ENCODE results near the gene LRRC17. TPM values are rescaled to one million over a fixed set of nuclear protein-coding genes. Genes with fewer than 3 reads are reported as not detected.

LRRC17 gene
- total and polyA plus RNA-seq, 9 of the 15 experiments (the other 6 are each of a cell fraction or from before 2014, with no cell fraction given) = 0.03 to 0.18 (median 0.12) TPM; not detected in 5

DNA sequence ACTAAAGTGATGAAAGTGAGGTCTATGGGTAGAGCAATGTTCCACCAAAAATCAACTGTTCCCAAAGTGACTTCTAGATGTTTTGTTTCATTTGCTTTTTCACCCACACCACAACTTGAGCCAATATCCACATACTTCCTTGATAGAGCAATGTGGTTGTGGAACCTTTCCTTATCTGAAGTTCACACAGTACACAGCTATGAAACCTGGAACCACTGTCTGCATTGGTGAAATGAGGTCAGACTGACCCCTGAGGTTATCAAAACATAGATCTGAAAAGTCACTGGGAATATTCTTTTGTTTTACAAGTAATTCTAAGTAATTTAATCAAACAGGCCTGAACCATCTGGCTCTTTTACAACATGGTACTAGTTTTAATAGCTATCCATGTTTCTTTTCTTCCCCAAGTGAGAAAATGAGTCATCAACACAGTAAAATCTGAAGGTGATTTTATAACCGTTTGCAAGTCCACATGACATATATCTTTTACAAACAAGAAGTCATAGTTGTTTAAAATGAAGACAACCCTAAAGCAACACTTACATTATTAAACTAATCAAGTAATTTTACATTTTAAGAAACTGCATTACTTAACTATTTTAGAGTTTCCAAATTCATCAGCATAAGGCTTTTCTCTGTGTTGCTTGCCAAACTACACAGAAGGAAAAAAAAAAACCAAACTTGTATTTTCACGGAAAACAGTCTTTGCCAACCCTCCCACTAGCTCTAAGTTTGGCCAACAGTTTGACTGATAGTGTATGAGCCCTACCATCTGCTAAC, 80.3 kb downstream of the LRRC17 start (continued):
- TF ChIP-seq, protein P1, sequence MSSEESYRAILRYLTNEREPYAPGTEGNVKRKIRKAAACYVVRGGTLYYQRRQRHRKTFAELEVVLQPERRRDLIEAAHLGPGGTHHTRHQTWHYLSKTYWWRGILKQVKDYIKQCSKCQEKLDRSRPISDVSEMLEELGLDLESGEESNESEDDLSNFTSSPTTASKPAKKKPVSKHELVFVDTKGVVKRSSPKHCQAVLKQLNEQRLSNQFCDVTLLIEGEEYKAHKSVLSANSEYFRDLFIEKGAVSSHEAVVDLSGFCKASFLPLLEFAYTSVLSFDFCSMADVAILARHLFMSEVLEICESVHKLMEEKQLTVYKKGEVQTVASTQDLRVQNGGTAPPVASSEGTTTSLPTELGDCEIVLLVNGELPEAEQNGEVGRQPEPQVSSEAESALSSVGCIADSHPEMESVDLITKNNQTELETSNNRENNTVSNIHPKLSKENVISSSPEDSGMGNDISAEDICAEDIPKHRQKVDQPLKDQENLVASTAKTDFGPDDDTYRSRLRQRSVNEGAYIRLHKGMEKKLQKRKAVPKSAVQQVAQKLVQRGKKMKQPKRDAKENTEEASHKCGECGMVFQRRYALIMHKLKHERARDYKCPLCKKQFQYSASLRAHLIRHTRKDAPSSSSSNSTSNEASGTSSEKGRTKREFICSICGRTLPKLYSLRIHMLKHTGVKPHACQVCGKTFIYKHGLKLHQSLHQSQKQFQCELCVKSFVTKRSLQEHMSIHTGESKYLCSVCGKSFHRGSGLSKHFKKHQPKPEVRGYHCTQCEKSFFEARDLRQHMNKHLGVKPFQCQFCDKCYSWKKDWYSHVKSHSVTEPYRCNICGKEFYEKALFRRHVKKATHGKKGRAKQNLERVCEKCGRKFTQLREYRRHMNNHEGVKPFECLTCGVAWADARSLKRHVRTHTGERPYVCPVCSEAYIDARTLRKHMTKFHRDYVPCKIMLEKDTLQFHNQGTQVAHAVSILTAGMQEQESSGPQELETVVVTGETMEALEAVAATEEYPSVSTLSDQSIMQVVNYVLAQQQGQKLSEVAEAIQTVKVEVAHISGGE (CRISPR knock-in tag; IDR thresholded peaks at IDR 0.05) = no peak
- TF ChIP-seq, protein P2, sequence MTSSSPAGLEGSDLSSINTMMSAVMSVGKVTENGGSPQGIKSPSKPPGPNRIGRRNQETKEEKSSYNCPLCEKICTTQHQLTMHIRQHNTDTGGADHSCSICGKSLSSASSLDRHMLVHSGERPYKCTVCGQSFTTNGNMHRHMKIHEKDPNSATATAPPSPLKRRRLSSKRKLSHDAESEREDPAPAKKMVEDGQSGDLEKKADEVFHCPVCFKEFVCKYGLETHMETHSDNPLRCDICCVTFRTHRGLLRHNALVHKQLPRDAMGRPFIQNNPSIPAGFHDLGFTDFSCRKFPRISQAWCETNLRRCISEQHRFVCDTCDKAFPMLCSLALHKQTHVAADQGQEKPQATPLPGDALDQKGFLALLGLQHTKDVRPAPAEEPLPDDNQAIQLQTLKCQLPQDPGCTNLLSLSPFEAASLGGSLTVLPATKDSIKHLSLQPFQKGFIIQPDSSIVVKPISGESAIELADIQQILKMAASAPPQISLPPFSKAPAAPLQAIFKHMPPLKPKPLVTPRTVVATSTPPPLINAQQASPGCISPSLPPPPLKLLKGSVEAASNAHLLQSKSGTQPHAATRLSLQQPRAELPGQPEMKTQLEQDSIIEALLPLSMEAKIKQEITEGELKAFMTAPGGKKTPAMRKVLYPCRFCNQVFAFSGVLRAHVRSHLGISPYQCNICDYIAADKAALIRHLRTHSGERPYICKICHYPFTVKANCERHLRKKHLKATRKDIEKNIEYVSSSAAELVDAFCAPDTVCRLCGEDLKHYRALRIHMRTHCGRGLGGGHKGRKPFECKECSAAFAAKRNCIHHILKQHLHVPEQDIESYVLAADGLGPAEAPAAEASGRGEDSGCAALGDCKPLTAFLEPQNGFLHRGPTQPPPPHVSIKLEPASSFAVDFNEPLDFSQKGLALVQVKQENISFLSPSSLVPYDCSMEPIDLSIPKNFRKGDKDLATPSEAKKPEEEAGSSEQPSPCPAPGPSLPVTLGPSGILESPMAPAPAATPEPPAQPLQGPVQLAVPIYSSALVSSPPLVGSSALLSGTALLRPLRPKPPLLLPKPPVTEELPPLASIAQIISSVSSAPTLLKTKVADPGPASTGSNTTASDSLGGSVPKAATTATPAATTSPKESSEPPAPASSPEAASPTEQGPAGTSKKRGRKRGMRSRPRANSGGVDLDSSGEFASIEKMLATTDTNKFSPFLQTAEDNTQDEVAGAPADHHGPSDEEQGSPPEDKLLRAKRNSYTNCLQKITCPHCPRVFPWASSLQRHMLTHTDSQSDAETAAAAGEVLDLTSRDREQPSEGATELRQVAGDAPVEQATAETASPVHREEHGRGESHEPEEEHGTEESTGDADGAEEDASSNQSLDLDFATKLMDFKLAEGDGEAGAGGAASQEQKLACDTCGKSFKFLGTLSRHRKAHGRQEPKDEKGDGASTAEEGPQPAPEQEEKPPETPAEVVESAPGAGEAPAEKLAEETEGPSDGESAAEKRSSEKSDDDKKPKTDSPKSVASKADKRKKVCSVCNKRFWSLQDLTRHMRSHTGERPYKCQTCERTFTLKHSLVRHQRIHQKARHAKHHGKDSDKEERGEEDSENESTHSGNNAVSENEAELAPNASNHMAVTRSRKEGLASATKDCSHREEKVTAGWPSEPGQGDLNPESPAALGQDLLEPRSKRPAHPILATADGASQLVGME (CRISPR knock-in tag; IDR thresholded peaks at IDR 0.05) = no peak
- no peak for TF ChIP-seq RBM17 (IDR thresholded peaks at IDR 0.05; ENCODE audit: borderline replicate concordance, low read depth, low read length)
- TF ChIP-seq DMBX1 (CRISPR knock-in tag; IDR thresholded peaks at IDR 0.05; ENCODE audit: borderline replicate concordance) = 0 out of 2 replicates have a peak, but pooled peaks have one; percentile 19
- TF ChIP-seq, protein P3, sequence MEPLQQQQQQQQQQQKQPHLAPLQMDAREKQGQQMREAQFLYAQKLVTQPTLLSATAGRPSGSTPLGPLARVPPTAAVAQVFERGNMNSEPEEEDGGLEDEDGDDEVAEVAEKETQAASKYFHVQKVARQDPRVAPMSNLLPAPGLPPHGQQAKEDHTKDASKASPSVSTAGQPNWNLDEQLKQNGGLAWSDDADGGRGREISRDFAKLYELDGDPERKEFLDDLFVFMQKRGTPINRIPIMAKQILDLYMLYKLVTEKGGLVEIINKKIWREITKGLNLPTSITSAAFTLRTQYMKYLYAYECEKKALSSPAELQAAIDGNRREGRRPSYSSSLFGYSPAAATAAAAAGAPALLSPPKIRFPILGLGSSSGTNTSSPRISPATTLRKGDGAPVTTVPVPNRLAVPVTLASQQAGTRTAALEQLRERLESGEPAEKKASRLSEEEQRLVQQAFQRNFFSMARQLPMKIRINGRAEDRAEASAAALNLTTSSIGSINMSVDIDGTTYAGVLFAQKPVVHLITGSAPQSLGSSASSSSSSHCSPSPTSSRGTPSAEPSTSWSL (CRISPR knock-in tag; IDR thresholded peaks at IDR 0.05; ENCODE audit: borderline replicate concordance) = no peak
- TF ChIP-seq E2F3 (CRISPR knock-in tag; IDR thresholded peaks at IDR 0.05) = no peak
- TF ChIP-seq, protein P4, sequence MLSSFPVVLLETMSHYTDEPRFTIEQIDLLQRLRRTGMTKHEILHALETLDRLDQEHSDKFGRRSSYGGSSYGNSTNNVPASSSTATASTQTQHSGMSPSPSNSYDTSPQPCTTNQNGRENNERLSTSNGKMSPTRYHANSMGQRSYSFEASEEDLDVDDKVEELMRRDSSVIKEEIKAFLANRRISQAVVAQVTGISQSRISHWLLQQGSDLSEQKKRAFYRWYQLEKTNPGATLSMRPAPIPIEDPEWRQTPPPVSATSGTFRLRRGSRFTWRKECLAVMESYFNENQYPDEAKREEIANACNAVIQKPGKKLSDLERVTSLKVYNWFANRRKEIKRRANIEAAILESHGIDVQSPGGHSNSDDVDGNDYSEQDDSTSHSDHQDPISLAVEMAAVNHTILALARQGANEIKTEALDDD (IDR thresholded peaks at IDR 0.05) = peak; percentile 89
- TF ChIP-seq, protein P5, sequence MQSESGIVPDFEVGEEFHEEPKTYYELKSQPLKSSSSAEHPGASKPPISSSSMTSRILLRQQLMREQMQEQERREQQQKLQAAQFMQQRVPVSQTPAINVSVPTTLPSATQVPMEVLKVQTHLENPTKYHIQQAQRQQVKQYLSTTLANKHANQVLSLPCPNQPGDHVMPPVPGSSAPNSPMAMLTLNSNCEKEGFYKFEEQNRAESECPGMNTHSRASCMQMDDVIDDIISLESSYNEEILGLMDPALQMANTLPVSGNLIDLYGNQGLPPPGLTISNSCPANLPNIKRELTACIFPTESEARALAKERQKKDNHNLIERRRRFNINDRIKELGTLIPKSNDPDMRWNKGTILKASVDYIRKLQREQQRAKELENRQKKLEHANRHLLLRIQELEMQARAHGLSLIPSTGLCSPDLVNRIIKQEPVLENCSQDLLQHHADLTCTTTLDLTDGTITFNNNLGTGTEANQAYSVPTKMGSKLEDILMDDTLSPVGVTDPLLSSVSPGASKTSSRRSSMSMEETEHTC (IDR thresholded peaks at IDR 0.05) = no peak
